ENCODE results near the gene GATB.

GRCh38 chr4:151709071-151709470 lies 51.7 kb downstream of the GATB start:
- TF ChIP-seq EZH2phosphoT487 (conservative IDR thresholded peaks at IDR 0.05; ENCODE audit: low read length): no peak
- TF ChIP-seq, protein P1, sequence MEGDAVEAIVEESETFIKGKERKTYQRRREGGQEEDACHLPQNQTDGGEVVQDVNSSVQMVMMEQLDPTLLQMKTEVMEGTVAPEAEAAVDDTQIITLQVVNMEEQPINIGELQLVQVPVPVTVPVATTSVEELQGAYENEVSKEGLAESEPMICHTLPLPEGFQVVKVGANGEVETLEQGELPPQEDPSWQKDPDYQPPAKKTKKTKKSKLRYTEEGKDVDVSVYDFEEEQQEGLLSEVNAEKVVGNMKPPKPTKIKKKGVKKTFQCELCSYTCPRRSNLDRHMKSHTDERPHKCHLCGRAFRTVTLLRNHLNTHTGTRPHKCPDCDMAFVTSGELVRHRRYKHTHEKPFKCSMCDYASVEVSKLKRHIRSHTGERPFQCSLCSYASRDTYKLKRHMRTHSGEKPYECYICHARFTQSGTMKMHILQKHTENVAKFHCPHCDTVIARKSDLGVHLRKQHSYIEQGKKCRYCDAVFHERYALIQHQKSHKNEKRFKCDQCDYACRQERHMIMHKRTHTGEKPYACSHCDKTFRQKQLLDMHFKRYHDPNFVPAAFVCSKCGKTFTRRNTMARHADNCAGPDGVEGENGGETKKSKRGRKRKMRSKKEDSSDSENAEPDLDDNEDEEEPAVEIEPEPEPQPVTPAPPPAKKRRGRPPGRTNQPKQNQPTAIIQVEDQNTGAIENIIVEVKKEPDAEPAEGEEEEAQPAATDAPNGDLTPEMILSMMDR (IDR thresholded peaks at IDR 0.05; ENCODE audit: insufficient read depth, low read length, poor library complexity, severe bottlenecking): no peak

Measured in SU-DHL-6 (cell line).